ENCODE results near the gene TMEM222.

TMEM222 gene

DNA sequence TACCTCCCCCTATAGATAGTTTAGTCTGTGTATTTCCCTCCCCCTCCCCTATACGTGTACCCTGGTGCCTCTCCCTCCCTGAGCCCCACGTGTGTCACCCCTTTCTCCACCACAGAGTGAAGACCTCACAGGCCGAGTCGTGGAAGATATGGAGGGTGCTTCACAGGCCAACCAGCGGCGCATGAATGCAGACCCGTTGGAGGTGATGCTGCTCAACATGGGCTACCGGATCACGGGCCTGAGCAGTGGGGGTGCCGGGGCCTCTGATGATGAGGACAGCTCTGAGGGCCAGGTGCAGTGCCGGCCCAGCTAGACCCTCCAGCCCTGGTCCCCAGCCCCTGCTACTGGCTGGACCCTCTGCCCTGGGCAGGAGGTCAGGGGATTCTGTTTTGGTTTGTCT, 15.9 kb upstream of the TMEM222 start:
- TF ChIP-seq, protein P1, sequence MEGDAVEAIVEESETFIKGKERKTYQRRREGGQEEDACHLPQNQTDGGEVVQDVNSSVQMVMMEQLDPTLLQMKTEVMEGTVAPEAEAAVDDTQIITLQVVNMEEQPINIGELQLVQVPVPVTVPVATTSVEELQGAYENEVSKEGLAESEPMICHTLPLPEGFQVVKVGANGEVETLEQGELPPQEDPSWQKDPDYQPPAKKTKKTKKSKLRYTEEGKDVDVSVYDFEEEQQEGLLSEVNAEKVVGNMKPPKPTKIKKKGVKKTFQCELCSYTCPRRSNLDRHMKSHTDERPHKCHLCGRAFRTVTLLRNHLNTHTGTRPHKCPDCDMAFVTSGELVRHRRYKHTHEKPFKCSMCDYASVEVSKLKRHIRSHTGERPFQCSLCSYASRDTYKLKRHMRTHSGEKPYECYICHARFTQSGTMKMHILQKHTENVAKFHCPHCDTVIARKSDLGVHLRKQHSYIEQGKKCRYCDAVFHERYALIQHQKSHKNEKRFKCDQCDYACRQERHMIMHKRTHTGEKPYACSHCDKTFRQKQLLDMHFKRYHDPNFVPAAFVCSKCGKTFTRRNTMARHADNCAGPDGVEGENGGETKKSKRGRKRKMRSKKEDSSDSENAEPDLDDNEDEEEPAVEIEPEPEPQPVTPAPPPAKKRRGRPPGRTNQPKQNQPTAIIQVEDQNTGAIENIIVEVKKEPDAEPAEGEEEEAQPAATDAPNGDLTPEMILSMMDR (IDR thresholded peaks at IDR 0.05; ENCODE audit: borderline replicate concordance, control extremely low read depth, extremely low read depth, insufficient read depth, missing control alignments): no peak
- no peak for DNase-seq (ENCODE audit: low spot score)
- in situ Hi-C loops (cut with MboI; ENCODE audit: low sequenced_read_pairs, unreplicated experiment): no loop called here

DNA sequence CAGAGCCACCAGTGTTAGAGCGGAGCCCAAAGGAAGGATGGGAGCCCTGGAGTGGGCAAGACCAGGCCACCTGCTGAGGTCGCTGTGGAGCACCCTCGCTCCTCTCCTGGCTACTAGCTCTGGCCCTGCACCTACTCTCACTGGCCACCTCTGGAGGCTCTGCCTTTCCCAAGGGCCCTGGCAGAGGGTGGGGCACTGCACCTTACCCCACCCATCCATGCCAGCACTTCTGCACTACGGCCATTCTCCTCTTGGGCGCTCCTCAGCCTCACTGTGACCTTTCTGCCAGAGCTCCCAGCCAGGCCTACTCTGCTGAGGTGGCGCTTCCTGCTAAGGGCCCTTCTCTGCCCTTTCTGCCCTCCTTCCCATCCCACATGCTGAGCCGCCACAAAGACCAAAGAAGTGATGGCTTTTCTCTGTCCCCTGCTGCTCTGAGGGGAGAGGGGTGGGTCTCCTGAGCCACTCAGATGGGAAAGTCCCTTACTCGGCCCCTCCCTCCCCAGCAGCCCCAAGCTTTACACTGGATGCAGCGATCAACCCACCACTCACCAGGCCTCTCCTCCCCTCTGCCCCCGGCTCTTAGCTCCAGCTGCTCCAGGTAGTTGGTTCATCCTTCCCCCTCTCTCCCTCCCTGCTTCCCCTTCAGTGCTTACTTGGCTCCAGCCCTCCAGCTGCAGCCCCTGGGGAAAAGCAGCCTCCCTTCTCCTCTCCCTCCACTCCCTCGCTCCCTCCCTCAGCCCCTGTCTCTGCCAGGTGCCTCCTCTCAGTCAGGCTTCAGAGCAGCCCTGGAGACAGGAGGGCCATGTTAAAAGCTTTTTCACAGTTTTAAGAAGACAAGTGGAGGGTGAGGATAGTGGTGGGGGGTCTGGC, 14.8 kb upstream of the TMEM222 start:
- TF ChIP-seq, protein P1 (IDR thresholded peaks at IDR 0.05; ENCODE audit: borderline replicate concordance, control extremely low read depth, extremely low read depth, insufficient read depth, missing control alignments): no peak
- no peak for DNase-seq (ENCODE audit: low spot score)
- in situ Hi-C loops (cut with MboI; ENCODE audit: low sequenced_read_pairs, unreplicated experiment): no loop called here

DNA sequence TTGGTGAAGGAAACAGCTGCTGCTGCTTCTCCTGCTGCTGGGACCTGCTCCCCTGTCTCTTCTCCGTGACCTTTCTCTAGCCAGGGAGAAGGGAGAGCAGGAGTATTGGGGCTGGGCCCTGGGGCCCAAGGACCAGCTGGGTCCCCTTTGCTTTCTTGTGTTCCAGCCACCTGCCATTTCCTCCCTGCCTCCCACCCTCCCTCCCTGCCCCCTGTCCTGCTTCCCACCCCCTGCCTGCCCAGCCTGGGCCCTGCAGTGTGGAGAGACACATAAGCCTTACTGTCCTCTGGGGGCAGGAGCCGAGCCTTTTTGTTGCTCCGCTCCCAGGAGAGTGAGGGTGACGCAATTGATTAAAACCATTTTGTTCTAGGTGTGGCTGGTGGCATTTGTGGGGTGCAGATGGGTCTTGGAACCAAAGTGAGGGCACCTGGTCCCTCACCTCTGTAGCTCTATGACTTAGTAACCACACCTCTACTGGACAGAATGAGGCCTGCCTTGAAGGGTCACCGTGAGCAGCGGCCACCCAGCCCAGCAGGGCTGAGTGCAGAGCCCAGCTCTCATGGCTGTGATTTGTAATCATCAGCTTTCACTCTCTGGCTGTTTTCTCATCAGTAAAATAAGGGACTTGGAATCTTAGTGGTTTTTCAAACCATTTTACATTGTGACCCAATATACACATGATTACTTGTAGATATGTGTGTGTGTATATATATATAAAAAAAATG, 13.9 kb upstream of the TMEM222 start:
- TF ChIP-seq, protein P1 (IDR thresholded peaks at IDR 0.05; ENCODE audit: borderline replicate concordance, control extremely low read depth, extremely low read depth, insufficient read depth, missing control alignments): no peak
- in situ Hi-C loops (cut with MboI; ENCODE audit: low sequenced_read_pairs, unreplicated experiment): no loop called here
- DNase-seq (ENCODE audit: low spot score): no peak

- in situ Hi-C loops (cut with MboI; ENCODE audit: low sequenced_read_pairs, unreplicated experiment): no loop called here
- TF ChIP-seq, protein P1 (IDR thresholded peaks at IDR 0.05; ENCODE audit: borderline replicate concordance, control extremely low read depth, extremely low read depth, insufficient read depth, missing control alignments): no peak
- no peak for DNase-seq (ENCODE audit: low spot score)
These were observed 7.8 kb upstream of the TMEM222 start for GRCh38 chr1:27314169-27314568.

- TF ChIP-seq, protein P1 (IDR thresholded peaks at IDR 0.05; ENCODE audit: borderline replicate concordance, control extremely low read depth, extremely low read depth, insufficient read depth, missing control alignments): no peak
- DNase-seq (ENCODE audit: low spot score): no peak
- in situ Hi-C loops (cut with MboI; ENCODE audit: low sequenced_read_pairs, unreplicated experiment): no loop called here
These were observed 7.2 kb upstream of the TMEM222 start for GRCh38 chr1:27314737-27315136.

DNA sequence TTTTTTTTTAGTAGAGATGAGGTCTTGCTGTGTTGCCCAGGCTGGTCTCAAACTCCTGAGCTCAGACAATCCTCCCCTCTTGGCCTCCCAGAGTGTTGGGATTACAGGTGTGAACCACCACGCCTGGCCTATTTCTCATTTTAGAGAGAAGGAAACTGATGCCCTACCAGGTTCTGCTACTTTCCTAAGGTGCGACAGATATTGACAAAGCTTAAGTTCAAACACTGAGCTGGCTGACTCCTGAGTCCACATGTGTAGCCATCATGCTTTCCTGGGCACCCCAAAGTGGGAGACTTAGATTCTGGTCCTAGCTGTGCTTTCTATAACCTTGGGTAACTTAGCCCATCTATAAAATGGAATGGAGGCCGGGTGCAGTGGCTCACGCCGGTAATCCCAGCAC, 5.1 kb upstream of the TMEM222 start:
- TF ChIP-seq, protein P1 (IDR thresholded peaks at IDR 0.05; ENCODE audit: borderline replicate concordance, control extremely low read depth, extremely low read depth, insufficient read depth, missing control alignments): no peak
- no peak for DNase-seq (ENCODE audit: low spot score)
- in situ Hi-C loops (cut with MboI; ENCODE audit: low sequenced_read_pairs, unreplicated experiment): no loop called here

Measured in GM13976 (cell line).